HepG2 (cell line): ENCODE measurements around the gene VSIG2. TPM values are rescaled to one million over a fixed set of nuclear protein-coding genes. Genes with fewer than 3 reads are reported as not detected.

Experiments
- ELF3 ChIP-seq: IDR thresholded peaks from 2 replicates; pipeline ENCODE4 v1.6.1; 2016; ENCODE audit warnings: missing genetic modification reagents, missing compliant biosample characterization
- MTF2 ChIP-seq: sonication (generic); formaldehyde crosslinking; IDR thresholded peaks from 2 replicates; pipeline ENCODE4 v1.5.0; 2020; ENCODE audit warnings: missing genetic modification reagents, borderline replicate concordance
- SAP130 ChIP-seq: IDR thresholded peaks from 2 replicates; pipeline ENCODE4 v1.6.1; 2016; ENCODE audit warnings: low read depth
- SMC3 ChIP-seq: IDR thresholded peaks from 2 replicates; pipeline ENCODE4 v1.6.1; 2011; ENCODE audit warnings: low read length, improper control_type of control experiment
- STAG1 ChIP-seq: sonication (generic); formaldehyde crosslinking; IDR thresholded peaks from 2 replicates; pipeline ENCODE4 v1.4.0; 2020; ENCODE audit warnings: missing genetic modification reagents
- ZNF33B ChIP-seq: sonication (generic); formaldehyde crosslinking; IDR thresholded peaks from 2 replicates; pipeline ENCODE4 v1.5.1; 2020; ENCODE audit warnings: mild to moderate bottlenecking, missing genetic modification reagents
- polyA plus RNA-seq, 8 experiments: library from polyadenylated mRNA; depleted of rRNA in 3 of 8; stranded (reverse) in 7 of 8; unstranded in 1 of 8; fragments of >200 nt; fragmentation: Illumina TruSeq in 4 of 8; extraction: Trizol in 4 of 8; gene quantifications; 2 replicates each; pipeline versions ENCODE4 v1.2.1 to v1.2.3, GENCODE V29; 2011 to 2016; ENCODE audit warnings: low read depth in 4 of 8, missing spikeins in 1 of 8, mixed read lengths in 1 of 8; ENCODE audit not compliant: insufficient read depth in 1 of 8
- total RNA-seq, 5 experiments: library from RNA; depleted of rRNA; stranded (reverse); fragments of >200 nt; fragmentation: Illumina TruSeq; extraction: Trizol; gene quantifications; 2 replicates each; pipeline ENCODE4 v1.2.3, GENCODE V29; 2016; ENCODE audit warnings: low read depth in 1 of 5
- TF ChIP-seq, protein P1 (sequence below): sonication (generic); formaldehyde crosslinking; IDR thresholded peaks from 2 replicates; pipeline ENCODE4 v1.5.0; 2020; ENCODE audit warnings: mild to moderate bottlenecking, missing genetic modification reagents
- TF ChIP-seq, protein P2 (sequence below): sonication (generic); formaldehyde crosslinking; IDR thresholded peaks from 2 replicates; pipeline ENCODE4 v1.8.1; 2023; ENCODE audit warnings: missing genetic modification reagents, inconsistent platforms, borderline replicate concordance

The VSIG2 gene
- total and polyA plus RNA-seq, 2 of the 13 experiments (the other 11 are each of a cell fraction or from before 2014, with no cell fraction given): 0.80 to 2.7 TPM

DNA sequence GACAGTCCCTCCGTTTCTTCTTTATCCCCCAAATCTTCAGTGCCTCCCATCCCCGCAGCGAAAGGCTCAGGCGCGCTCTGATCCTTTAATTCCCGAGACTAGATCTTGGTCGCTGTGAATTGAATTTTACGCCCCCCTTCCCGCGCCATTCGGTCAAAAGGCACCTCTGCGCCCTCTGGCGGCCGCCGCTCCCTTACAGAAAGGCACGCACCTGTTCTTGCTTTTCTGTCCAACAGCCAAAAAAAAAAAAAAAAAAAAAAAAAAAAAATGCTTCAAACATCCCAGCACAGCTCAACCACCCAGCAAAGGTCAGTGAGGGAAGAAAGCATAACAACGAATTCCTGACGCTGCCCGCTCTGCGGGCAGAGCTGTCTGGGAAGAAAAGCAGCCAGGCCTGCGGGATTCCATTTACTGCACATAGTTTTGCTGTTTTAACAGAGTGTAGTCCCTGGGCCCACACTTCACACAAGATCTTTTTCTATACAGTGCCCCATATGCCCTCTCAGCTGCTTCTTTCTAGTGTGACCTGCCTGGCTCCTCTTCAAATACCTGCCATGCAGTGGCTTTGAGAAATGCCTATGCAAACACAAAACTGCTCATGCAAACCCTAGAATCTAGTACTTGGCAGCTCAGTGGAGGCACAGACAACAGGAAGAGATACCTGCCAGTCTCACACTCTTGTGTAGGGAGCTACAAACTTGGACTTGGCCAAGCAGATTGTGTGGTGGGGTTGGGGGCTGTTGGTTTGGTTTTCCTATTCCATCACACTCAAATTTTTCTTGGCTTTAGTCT, 11.3 kb upstream of the VSIG2 start (continued):
- no peak for TF ChIP-seq ZNF33B (CRISPR knock-in tag)
- peak; percentile 52 for TF ChIP-seq SMC3
- TF ChIP-seq, protein P1, sequence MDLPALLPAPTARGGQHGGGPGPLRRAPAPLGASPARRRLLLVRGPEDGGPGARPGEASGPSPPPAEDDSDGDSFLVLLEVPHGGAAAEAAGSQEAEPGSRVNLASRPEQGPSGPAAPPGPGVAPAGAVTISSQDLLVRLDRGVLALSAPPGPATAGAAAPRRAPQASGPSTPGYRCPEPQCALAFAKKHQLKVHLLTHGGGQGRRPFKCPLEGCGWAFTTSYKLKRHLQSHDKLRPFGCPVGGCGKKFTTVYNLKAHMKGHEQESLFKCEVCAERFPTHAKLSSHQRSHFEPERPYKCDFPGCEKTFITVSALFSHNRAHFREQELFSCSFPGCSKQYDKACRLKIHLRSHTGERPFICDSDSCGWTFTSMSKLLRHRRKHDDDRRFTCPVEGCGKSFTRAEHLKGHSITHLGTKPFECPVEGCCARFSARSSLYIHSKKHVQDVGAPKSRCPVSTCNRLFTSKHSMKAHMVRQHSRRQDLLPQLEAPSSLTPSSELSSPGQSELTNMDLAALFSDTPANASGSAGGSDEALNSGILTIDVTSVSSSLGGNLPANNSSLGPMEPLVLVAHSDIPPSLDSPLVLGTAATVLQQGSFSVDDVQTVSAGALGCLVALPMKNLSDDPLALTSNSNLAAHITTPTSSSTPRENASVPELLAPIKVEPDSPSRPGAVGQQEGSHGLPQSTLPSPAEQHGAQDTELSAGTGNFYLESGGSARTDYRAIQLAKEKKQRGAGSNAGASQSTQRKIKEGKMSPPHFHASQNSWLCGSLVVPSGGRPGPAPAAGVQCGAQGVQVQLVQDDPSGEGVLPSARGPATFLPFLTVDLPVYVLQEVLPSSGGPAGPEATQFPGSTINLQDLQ (CRISPR knock-in tag): peak; percentile 82; the same call in 1 of the 2 replicates
- 0 out of 2 replicates have a peak, but pooled peaks have one; percentile 54 for TF ChIP-seq MTF2 (CRISPR knock-in tag)
- TF ChIP-seq SAP130 (CRISPR knock-in tag): peak; percentile 50
- peak; percentile 50 for TF ChIP-seq STAG1 (CRISPR knock-in tag)
- no peak for TF ChIP-seq ELF3 (CRISPR knock-in tag)
- TF ChIP-seq, protein P2, sequence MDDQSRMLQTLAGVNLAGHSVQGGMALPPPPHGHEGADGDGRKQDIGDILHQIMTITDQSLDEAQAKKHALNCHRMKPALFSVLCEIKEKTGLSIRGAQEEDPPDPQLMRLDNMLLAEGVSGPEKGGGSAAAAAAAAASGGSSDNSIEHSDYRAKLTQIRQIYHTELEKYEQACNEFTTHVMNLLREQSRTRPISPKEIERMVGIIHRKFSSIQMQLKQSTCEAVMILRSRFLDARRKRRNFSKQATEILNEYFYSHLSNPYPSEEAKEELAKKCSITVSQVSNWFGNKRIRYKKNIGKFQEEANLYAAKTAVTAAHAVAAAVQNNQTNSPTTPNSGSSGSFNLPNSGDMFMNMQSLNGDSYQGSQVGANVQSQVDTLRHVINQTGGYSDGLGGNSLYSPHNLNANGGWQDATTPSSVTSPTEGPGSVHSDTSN (CRISPR knock-in tag): no peak
